ENCODE data around the gene CYS1.

DNA sequence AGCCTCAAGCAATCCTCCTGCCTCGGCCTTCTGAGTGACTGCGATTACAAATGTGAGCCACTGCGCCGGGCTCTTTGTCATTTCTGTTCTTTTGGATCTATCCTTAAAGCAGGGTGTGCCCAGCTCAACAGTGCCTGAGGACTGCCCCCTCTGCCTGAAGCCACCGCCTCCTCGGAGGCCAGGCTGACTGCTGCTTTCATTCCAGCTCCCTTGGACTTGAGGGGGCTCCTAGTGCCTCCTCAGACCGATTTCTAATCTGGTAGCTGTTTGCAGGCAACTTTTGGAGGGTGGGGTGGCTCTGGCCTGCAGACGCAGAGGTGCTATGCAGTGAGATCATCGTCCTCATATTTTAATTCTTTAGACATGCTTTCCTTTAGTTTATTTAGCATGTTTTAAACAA, 72.8 kb downstream of the CYS1 start:
- no peak for TF ChIP-seq POLR2A (IDR thresholded peaks at IDR 0.05)
- TF ChIP-seq, protein P1, sequence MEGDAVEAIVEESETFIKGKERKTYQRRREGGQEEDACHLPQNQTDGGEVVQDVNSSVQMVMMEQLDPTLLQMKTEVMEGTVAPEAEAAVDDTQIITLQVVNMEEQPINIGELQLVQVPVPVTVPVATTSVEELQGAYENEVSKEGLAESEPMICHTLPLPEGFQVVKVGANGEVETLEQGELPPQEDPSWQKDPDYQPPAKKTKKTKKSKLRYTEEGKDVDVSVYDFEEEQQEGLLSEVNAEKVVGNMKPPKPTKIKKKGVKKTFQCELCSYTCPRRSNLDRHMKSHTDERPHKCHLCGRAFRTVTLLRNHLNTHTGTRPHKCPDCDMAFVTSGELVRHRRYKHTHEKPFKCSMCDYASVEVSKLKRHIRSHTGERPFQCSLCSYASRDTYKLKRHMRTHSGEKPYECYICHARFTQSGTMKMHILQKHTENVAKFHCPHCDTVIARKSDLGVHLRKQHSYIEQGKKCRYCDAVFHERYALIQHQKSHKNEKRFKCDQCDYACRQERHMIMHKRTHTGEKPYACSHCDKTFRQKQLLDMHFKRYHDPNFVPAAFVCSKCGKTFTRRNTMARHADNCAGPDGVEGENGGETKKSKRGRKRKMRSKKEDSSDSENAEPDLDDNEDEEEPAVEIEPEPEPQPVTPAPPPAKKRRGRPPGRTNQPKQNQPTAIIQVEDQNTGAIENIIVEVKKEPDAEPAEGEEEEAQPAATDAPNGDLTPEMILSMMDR (IDR thresholded peaks at IDR 0.05): no peak
- TF ChIP-seq POLR2AphosphoS5 (IDR thresholded peaks at IDR 0.05; ENCODE audit: insufficient read depth in 1 of 2, low read depth in 1 of 2): no peak
